Loucy (cell line): Measurements from ENCODE around the gene NTN4.

Experiments used
- H2AFZ ChIP-seq: fragments of 200-600 bp; sonication (generic); 2 replicates; pipeline ENCODE4 v1.6.0; 2016; ENCODE audit warnings: antibody characterized with exemption, mild to moderate bottlenecking, low read length, moderate library complexity
- H3F3A ChIP-seq: fragments of 200-600 bp; 2 replicates; pipeline ENCODE4 v1.6.0; 2016; ENCODE audit warnings: antibody characterized with exemption, low read depth, mild to moderate bottlenecking
- H3K27me3 ChIP-seq: fragments of 200-600 bp; sonication (generic); 2 replicates; pipeline ENCODE4 v1.6.1; 2014; ENCODE audit warnings: low read length, mild to moderate bottlenecking; ENCODE audit not compliant: insufficient read depth, poor library complexity, severe bottlenecking
- H3K36me3 ChIP-seq: fragments of 200-600 bp; sonication (generic); 2 replicates; pipeline ENCODE4 v1.6.1; 2016; ENCODE audit warnings: low read length; ENCODE audit not compliant: insufficient read depth
- H3K4me1 ChIP-seq: fragments of 200-600 bp; sonication (generic); 2 replicates; pipeline ENCODE4 v1.5.1; 2014; ENCODE audit warnings: low read length, mild to moderate bottlenecking; ENCODE audit not compliant: insufficient read depth, poor library complexity, severe bottlenecking
- H3K4me2 ChIP-seq: fragments of 200-600 bp; sonication (generic); 2 replicates; pipeline ENCODE4 v1.6.0; 2014; ENCODE audit warnings: antibody characterized with exemption, low read length, low read depth, mild to moderate bottlenecking; ENCODE audit not compliant: poor library complexity, severe bottlenecking
- H3K4me3 ChIP-seq: fragments of 200-600 bp; sonication (generic); 2 replicates; pipeline ENCODE4 v1.5.1; 2014; ENCODE audit warnings: low read length, mild to moderate bottlenecking, mixed read lengths; ENCODE audit not compliant: poor library complexity, severe bottlenecking
- H3K79me2 ChIP-seq: fragments of 200-600 bp; sonication (generic); 2 replicates; pipeline ENCODE4 v1.6.1; 2014; ENCODE audit warnings: low read length; ENCODE audit not compliant: insufficient read depth
- H3K9ac ChIP-seq: fragments of 200-600 bp; sonication (generic); 2 replicates; pipeline ENCODE4 v1.6.0; 2014; ENCODE audit warnings: mild to moderate bottlenecking, low read depth, low read length, moderate library complexity; ENCODE audit not compliant: poor library complexity, severe bottlenecking
- H3K9me2 ChIP-seq: fragments of 200-600 bp; sonication (generic); replicated peaks from 2 replicates; pipeline ENCODE4 v1.6.1; 2016; ENCODE audit warnings: low read depth, low read length, mixed read lengths
- H3K9me3 ChIP-seq: fragments of 200-600 bp; sonication (generic); 2 replicates; pipeline ENCODE4 v1.6.1; 2014; ENCODE audit warnings: mild to moderate bottlenecking, antibody characterized with exemption, low read length, low read depth; ENCODE audit not compliant: insufficient read depth
- H4K20me1 ChIP-seq: fragments of 200-600 bp; sonication (generic); 2 replicates; pipeline ENCODE4 v1.6.0; 2014; ENCODE audit warnings: antibody characterized with exemption, low read length, mild to moderate bottlenecking; ENCODE audit not compliant: insufficient read depth, poor library complexity, severe bottlenecking
- EZH2phosphoT487 ChIP-seq: fragments of 200-600 bp; IDR thresholded peaks from 2 replicates; pipeline ENCODE4 v1.6.1; 2018; ENCODE audit warnings: antibody characterized with exemption, mild to moderate bottlenecking, moderate library complexity, borderline replicate concordance
- TF ChIP-seq, protein P1 (sequence below): fragments of 200-600 bp; sonication (generic); conservative IDR thresholded peaks from 2 replicates; pipeline ENCODE4 v1.5.1; 2014; ENCODE audit warnings: mild to moderate bottlenecking, antibody characterized with exemption, low read length

NTN4 gene

DNA sequence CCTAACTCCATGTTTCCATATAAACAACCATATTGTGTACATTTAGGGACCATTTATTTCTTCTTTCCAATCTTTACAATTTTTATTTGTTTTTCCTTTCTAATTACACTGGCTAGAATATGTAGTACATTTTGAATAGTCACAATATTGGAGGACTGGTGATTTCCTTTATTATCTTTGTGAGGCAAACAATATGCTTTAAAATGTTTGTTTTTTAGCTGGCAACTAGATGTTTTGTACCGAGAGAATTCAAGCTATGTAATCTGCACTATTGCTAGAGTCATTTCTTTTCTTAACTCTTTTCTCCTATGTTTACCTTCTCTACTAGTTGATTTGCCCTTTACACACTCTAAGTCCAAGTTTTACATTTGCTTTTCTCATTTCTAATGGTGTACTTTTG, 13.3 kb upstream of the NTN4 start:
- Histone ChIP-seq H3K4me3 (no peak overlapping the region), H3K9ac (no peak overlapping the region), H4K20me1 (no peaks in the 10 kb centered on the region), H3K79me2 (no peaks in the 10 kb centered on the region), H3K36me3 (no peaks in the 10 kb centered on the region), H3K9me2 (no peaks in the 10 kb centered on the region), H3K9me3 (no peaks in the 10 kb centered on the region), H2AFZ (no peak overlapping the region), H3K4me2 (no peak overlapping the region), H3F3A (no peaks in the 10 kb centered on the region), H3K4me1 (no peaks in the 10 kb centered on the region), H3K27me3 (no peaks in the 10 kb centered on the region)
- no peak for TF ChIP-seq EZH2phosphoT487
- TF ChIP-seq, protein P1, sequence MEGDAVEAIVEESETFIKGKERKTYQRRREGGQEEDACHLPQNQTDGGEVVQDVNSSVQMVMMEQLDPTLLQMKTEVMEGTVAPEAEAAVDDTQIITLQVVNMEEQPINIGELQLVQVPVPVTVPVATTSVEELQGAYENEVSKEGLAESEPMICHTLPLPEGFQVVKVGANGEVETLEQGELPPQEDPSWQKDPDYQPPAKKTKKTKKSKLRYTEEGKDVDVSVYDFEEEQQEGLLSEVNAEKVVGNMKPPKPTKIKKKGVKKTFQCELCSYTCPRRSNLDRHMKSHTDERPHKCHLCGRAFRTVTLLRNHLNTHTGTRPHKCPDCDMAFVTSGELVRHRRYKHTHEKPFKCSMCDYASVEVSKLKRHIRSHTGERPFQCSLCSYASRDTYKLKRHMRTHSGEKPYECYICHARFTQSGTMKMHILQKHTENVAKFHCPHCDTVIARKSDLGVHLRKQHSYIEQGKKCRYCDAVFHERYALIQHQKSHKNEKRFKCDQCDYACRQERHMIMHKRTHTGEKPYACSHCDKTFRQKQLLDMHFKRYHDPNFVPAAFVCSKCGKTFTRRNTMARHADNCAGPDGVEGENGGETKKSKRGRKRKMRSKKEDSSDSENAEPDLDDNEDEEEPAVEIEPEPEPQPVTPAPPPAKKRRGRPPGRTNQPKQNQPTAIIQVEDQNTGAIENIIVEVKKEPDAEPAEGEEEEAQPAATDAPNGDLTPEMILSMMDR, result no peak

DNA sequence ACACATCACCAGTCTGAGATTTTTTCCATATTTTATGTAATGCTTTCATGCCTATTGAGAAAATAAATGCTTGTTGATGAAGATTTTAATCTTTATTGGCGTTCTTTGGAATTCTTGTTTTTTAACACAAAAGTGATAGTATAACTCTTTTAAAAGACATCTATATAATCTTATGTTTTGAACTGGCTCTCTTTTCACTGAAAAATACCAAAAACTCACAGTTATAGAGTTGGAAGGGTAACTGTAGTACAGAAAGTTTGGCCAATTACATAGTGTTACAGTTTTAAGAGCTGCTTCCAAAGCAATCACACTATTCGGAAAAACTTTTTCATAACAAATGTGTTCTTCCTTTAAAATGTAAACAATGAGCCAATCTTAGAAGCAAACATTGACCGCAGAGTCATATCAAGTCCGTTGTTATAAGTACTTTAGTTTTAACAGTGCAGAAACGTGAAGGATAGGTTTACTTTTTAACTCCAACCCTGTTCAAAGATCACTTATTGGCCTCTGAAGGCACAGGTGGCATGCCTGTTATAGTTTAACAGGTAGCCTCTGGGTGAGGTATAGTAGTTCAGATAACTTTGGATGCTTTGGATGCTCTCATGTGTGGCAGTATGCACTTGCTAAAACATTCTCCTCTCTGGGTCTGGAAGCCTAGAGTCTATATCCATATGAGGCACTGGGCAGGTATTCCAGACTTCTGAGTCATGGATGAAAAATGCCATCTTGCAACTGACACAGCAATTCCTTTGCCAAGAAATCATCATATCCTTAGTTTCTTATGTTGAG, 12.1 kb upstream of the NTN4 start:
- TF ChIP-seq, protein P1, result no peak
- TF ChIP-seq EZH2phosphoT487, result no peak
- Histone ChIP-seq H3K36me3 (no peaks in the 10 kb centered on the region), H3K9ac (no peak overlapping the region), H3K27me3 (no peaks in the 10 kb centered on the region), H2AFZ (no peak overlapping the region), H3K9me3 (no peaks in the 10 kb centered on the region), H3K4me2 (no peak overlapping the region), H3K9me2 (no peaks in the 10 kb centered on the region), H3K4me3 (no peak overlapping the region), H3K4me1 (no peaks in the 10 kb centered on the region), H3K79me2 (no peaks in the 10 kb centered on the region), H3F3A (no peaks in the 10 kb centered on the region), H4K20me1 (no peaks in the 10 kb centered on the region)

DNA sequence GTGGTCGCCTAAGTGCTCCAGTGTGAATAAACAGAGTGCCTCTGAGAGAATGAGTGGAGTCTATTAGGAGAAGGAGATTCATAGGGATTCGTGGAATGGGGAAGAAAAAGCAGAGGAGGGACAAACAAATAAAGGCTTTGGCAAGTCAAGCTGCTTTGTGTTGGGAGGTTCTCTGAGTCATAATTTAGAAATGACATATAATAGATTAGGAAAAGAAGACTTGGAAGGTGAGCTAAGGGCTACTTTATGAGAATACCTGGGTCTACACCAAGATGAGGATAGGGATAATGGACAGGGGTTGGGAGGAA, 6.4 kb upstream of the NTN4 start:
- Histone ChIP-seq H3K9me2 (no peaks in the 10 kb centered on the region), H3F3A (no peaks in the 10 kb centered on the region), H3K4me1 (no peaks in the 10 kb centered on the region), H3K79me2 (no peaks in the 10 kb centered on the region), H3K9ac (no peak overlapping the region), H3K27me3 (peaks cover 23% of the 10 kb centered on the region), H3K36me3 (no peaks in the 10 kb centered on the region), H4K20me1 (no peaks in the 10 kb centered on the region), H3K9me3 (no peaks in the 10 kb centered on the region), H3K4me2 (no peak overlapping the region), H3K4me3 (no peak overlapping the region), H2AFZ (no peak overlapping the region)
- no peak for TF ChIP-seq EZH2phosphoT487
- TF ChIP-seq, protein P1, result no peak
